Calu3 (cell line): ENCODE measurements around the gene ADAMTS7. TPM values are rescaled to one million over a fixed set of nuclear protein-coding genes. Genes with fewer than 3 reads are reported as not detected.

Experiments
- BruUV-seq: library from RNA; stranded (reverse); fragments of 400-500 nt; replicated peaks from 2 replicates; lab custom pipeline; 2021; lab: Mats Ljungman, UMichigan
- CTCF ChIA-PET: fragments of 300-600 bp; sonication (Branson Sonifier 250); formaldehyde crosslinking; loops from one replicate; lab custom pipeline; 2022; ENCODE audit warnings: antibody characterized with exemption; lab: Charles Lee
- DNase-seq: peaks from one replicate; pipeline ENCODE4 v3.0.0; 2022
- H3K27ac Mint-ChIP-seq: one replicate; pipeline ENCODE4 v1.8.0; 2022; ENCODE audit warnings: mixed read lengths; ENCODE audit not compliant: unreplicated experiment
- H3K27me3 Mint-ChIP-seq: one replicate; pipeline ENCODE4 v1.8.0; 2022; ENCODE audit warnings: mixed read lengths; ENCODE audit not compliant: unreplicated experiment
- H3K36me3 Mint-ChIP-seq: one replicate; pipeline ENCODE4 v1.8.0; 2022; ENCODE audit warnings: mild to moderate bottlenecking, moderate library complexity, mixed read lengths; ENCODE audit not compliant: insufficient read depth, unreplicated experiment
- H3K4me1 Mint-ChIP-seq: one replicate; pipeline ENCODE4 v1.8.0; 2022; ENCODE audit warnings: mild to moderate bottlenecking, low read depth, mixed read lengths; ENCODE audit not compliant: unreplicated experiment
- H3K4me3 Mint-ChIP-seq: one replicate; pipeline ENCODE4 v1.8.0; 2022; ENCODE audit warnings: mild to moderate bottlenecking, low read depth, moderate library complexity, mixed read lengths; ENCODE audit not compliant: unreplicated experiment
- H3K9me3 Mint-ChIP-seq: one replicate; pipeline ENCODE4 v1.8.0; 2022; ENCODE audit warnings: low read depth, mixed read lengths; ENCODE audit not compliant: unreplicated experiment
- intact Hi-C: fragments of 100-400 bp; cut with micrococcal nuclease; formaldehyde crosslinking; loops from one replicate; pipeline ENCODE4 v1.10.0; 2022; ENCODE audit not compliant: unreplicated experiment
- total RNA-seq: library from RNA; stranded (reverse); gene quantifications from 2 replicates; pipeline ENCODE4 v1.2.3, GENCODE V29; 2022
- TF ChIP-seq, protein P1 (sequence below): fragments of 200-600 bp; IDR thresholded peaks from one replicate; pipeline ENCODE4 v1.8.0; 2022; ENCODE audit warnings: antibody characterized with exemption; ENCODE audit not compliant: unreplicated experiment

Gene ADAMTS7
- total RNA-seq, 1 experiment from 2014 or later = 1.4 TPM

DNA sequence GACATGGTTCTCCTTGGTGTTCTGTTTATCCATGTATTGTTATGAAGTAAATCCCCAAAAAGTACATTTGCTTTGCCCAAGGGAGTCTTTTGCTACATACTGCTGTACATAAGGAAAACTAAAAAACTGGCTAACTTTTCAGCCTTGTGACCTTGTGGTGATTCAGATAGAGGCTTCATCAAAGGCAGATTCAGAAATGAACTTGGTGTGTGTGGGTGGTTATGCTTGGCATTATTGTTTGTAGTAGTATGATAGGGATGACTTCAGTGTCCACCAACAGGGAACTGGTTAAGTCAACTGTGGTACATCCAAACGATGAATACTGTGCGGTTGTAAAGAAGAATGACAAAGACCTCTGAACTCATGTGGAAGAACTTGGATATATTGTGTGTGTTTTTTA is 94.6 kb downstream of the ADAMTS7 start:
- Mint-ChIP-seq H3K27ac (no peak overlapping the region), H3K36me3 (no peaks in the 10 kb centered on the region), H3K27me3 (peaks cover under 1% of the 10 kb centered on the region), H3K4me3 (no peak overlapping the region), H3K9me3 (no peaks in the 10 kb centered on the region), H3K4me1 (peaks cover 11% of the 10 kb centered on the region)
- no TSS peak for BruUV-seq
- intact Hi-C loops = no loop called here
- CTCF ChIA-PET = no interaction called here
- TF ChIP-seq, protein P1, sequence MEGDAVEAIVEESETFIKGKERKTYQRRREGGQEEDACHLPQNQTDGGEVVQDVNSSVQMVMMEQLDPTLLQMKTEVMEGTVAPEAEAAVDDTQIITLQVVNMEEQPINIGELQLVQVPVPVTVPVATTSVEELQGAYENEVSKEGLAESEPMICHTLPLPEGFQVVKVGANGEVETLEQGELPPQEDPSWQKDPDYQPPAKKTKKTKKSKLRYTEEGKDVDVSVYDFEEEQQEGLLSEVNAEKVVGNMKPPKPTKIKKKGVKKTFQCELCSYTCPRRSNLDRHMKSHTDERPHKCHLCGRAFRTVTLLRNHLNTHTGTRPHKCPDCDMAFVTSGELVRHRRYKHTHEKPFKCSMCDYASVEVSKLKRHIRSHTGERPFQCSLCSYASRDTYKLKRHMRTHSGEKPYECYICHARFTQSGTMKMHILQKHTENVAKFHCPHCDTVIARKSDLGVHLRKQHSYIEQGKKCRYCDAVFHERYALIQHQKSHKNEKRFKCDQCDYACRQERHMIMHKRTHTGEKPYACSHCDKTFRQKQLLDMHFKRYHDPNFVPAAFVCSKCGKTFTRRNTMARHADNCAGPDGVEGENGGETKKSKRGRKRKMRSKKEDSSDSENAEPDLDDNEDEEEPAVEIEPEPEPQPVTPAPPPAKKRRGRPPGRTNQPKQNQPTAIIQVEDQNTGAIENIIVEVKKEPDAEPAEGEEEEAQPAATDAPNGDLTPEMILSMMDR = no peak
- DNase-seq = no peak

DNA sequence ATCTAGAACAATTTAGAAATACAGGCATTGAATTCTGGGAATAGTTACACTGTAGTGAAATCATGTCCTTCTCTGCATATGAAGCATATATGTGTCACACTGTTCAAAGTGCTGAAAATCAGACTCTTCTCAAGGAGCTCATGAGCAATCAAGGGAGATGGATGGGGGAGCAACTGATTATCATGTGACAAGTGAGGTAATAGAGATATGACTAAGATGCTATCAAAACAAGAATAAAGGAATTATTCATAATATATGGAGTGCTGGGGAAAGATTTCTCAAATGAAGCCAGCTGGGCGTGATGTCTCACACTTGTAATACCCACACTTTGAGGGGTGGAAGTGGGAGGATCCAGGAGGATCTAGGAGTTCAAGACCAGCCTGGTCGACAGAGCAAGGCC is 95.3 kb downstream of the ADAMTS7 start:
- no TSS peak for BruUV-seq
- CTCF ChIA-PET = no interaction called here
- intact Hi-C loops = no loop called here
- no peaks in the 10 kb centered on the region for H3K36me3 Mint-ChIP-seq
- peaks cover 11% of the 10 kb centered on the region for H3K4me1 Mint-ChIP-seq
- no peak overlapping the region for H3K27ac Mint-ChIP-seq
- no peaks in the 10 kb centered on the region for H3K9me3 Mint-ChIP-seq
- H3K4me3 Mint-ChIP-seq = no peak overlapping the region
- TF ChIP-seq, protein P1 = no peak
- DNase-seq = no peak
- no peaks in the 10 kb centered on the region for H3K27me3 Mint-ChIP-seq

DNA sequence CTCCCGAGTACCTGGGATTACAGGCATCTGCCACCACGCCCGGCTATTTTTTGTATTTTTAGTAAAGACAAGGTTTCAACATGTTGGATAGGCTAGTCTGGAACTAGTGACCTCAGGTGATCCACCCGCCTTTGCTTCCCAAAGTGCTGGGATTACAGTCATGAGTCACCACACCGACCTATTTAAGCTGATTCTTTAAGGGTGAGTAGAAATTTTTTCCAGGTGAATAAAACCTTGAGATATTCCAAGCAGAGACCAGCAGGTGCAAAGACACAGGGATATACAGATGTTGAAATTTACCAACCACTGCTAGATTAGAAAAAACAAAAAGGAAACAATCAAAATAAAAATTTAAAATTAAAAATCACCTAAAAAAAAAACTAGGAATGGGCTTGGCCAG is 95.8 kb downstream of the ADAMTS7 start:
- H3K9me3 Mint-ChIP-seq = no peaks in the 10 kb centered on the region
- DNase-seq = no peak
- no peaks in the 10 kb centered on the region for H3K36me3 Mint-ChIP-seq
- no peak overlapping the region for H3K4me3 Mint-ChIP-seq
- peaks cover 11% of the 10 kb centered on the region for H3K4me1 Mint-ChIP-seq
- intact Hi-C loops = no loop called here
- H3K27ac Mint-ChIP-seq = no peak overlapping the region
- no peaks in the 10 kb centered on the region for H3K27me3 Mint-ChIP-seq
- TF ChIP-seq, protein P1 = no peak
- BruUV-seq = no TSS peak
- CTCF ChIA-PET = interaction anchor here (0.6 kb wide), 1 partner anchor 182 kb away, joined by 4 read pairs; no protein-coding TSS in a partner anchor

DNA sequence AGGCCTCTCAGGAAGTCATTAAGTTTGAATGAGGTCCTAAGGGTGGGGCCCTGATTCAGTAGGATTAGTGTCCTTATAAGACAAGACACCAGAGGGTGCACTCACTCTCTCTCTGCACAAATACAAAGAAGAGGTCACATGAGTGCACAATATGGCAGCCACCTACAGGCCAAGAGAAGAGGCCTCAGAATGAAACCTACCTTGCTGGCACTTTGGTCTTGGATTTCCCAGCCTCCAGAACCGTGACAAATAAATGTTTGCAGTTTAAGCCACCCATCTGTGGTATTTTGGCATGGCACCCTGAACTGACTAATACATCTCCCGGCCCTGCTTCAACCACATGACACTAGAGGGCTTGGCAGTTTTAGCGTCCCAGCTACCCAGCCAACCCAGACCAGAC is 96.4 kb downstream of the ADAMTS7 start:
- no peak for DNase-seq
- Mint-ChIP-seq H3K27me3 (no peaks in the 10 kb centered on the region), H3K36me3 (no peaks in the 10 kb centered on the region), H3K4me3 (no peak overlapping the region), H3K9me3 (no peaks in the 10 kb centered on the region), H3K4me1 (peaks cover 11% of the 10 kb centered on the region), H3K27ac (no peak overlapping the region)
- TF ChIP-seq, protein P1 = no peak
- no TSS peak for BruUV-seq
- CTCF ChIA-PET = interaction anchor here (0.6 kb wide), 1 partner anchor 181 kb away, joined by 4 read pairs; no protein-coding TSS in a partner anchor
- intact Hi-C loops = no loop called here
